NCI-H146 (cell line): Measurements from ENCODE around the gene APOC1.
"Not testable (repeated sequence)": the region's sequence is repeated elsewhere in the genome, so short reads cannot be mapped to it uniquely, and the experiment has no call there.

Experiments used
- DNase-seq: peaks from one replicate; lab custom pipeline; 2025; lab: John Stamatoyannopoulos, UW

APOC1 gene

GRCh38 chr19:44889830-44890365, 24.5 kb upstream of the APOC1 start:
- DNase-seq = no peak

- peak; percentile 100 for DNase-seq
These were observed 23.9 kb upstream of the APOC1 start for GRCh38 chr19:44890366-44891015.

- peak; percentile 100 for DNase-seq
These were observed 23.2 kb upstream of the APOC1 start, which contains the start of gene TOMM40 for GRCh38 chr19:44891016-44891882. TSS of gene TOMM40 (plus strand) at chr19:44891254. CDS start at chr19:44891416, 162 bp downstream.

- DNase-seq = no peak
These were observed 21.5 kb upstream of the APOC1 start for GRCh38 chr19:44892932-44893331.

GRCh38 chr19:44893332-44894051, 20.9 kb upstream of the APOC1 start:
- DNase-seq = no peak

- DNase-seq = no peak
These were observed 20.4 kb upstream of the APOC1 start for GRCh38 chr19:44894052-44894400.

- no peak for DNase-seq
These were observed 19.5 kb upstream of the APOC1 start for GRCh38 chr19:44894946-44895345.

- DNase-seq = no peak
These were observed 16.6 kb upstream of the APOC1 start for GRCh38 chr19:44897835-44898234.

- DNase-seq = no peak
These were observed 13.8 kb upstream of the APOC1 start for GRCh38 chr19:44900328-44901244.

- DNase-seq = no peak
These were observed 11.2 kb upstream of the APOC1 start for GRCh38 chr19:44903216-44903601.

GRCh38 chr19:44903602-44904425, 10.6 kb upstream of the APOC1 start:
- peak; percentile 46 for DNase-seq

GRCh38 chr19:44904426-44904994, 9.9 kb upstream of the APOC1 start:
- no peak for DNase-seq

- DNase-seq = no peak
These were observed 8.8 kb upstream of the APOC1 start, which contains the start of gene APOE for GRCh38 chr19:44905437-44906160. TSS of gene APOE (plus strand) at chr19:44905796. CDS start at chr19:44906625, 829 bp downstream.

- DNase-seq = no peak
These were observed 6.8 kb upstream of the APOC1 start for GRCh38 chr19:44907613-44908012.

- DNase-seq = no peak
These were observed 6.2 kb upstream of the APOC1 start for GRCh38 chr19:44908074-44908835.

GRCh38 chr19:44908836-44909261, 5.6 kb upstream of the APOC1 start:
- DNase-seq = no peak

- DNase-seq = no peak
These were observed 4.6 kb upstream of the APOC1 start for GRCh38 chr19:44909775-44910174.

GRCh38 chr19:44911896-44912295, 2.5 kb upstream of the APOC1 start:
- DNase-seq = not testable (repeated sequence)

- DNase-seq = no peak
These were observed 1.6 kb upstream of the APOC1 start for GRCh38 chr19:44912854-44913253.
